ENCODE measurements around the gene KLHL13.
"Not testable (repeated sequence)": the region's sequence is repeated elsewhere in the genome, so short reads cannot be mapped to it uniquely, and the experiment has no call there.

KLHL13 gene

GRCh38 chrX:117936118-117936517 is 180.5 kb downstream of the KLHL13 start:
- no peaks in the 10 kb centered on the region for H3K9me3 ChIP-seq (ENCODE audit: insufficient read depth, low read length)
- no peak overlapping the region for H2AFZ ChIP-seq (ENCODE audit: low read depth, low read length, severe bottlenecking)
- no peak overlapping the region for H3K27ac ChIP-seq (ENCODE audit: low read depth, low read length)
- no peak for TF ChIP-seq CTCF (IDR thresholded peaks at IDR 0.05; ENCODE audit: insufficient read depth, low read length, poor library complexity, severe bottlenecking)
- no peak for TF ChIP-seq EZH2phosphoT487 (conservative IDR thresholded peaks at IDR 0.05; ENCODE audit: low read length)
- H3F3A ChIP-seq (ENCODE audit: insufficient read depth) = no peaks in the 10 kb centered on the region
- no peak overlapping the region for H3K4me2 ChIP-seq (ENCODE audit: low read depth, low read length, poor library complexity, severe bottlenecking)
- H4K20me1 ChIP-seq (ENCODE audit: low read depth, low read length) = no peaks in the 10 kb centered on the region
- H3K9me2 ChIP-seq (replicated peaks; ENCODE audit: insufficient read depth, low read length) = no peaks in the 10 kb centered on the region
- no peaks in the 10 kb centered on the region for H3K27me3 ChIP-seq (ENCODE audit: low read length)
- H3K36me3 ChIP-seq (ENCODE audit: low read length) = no peaks in the 10 kb centered on the region
- H3K4me3 ChIP-seq (ENCODE audit: insufficient read depth, low read length, poor library complexity, severe bottlenecking) = no peak overlapping the region
- H3K79me2 ChIP-seq (ENCODE audit: insufficient read depth, low read length) = no peaks in the 10 kb centered on the region
- H3K9ac ChIP-seq (ENCODE audit: low read length) = no peak overlapping the region

GRCh38 chrX:117930116-117930515 is 186.5 kb downstream of the KLHL13 start:
- H3K27me3 ChIP-seq (ENCODE audit: low read length); H3K36me3 ChIP-seq (ENCODE audit: low read length); H4K20me1 ChIP-seq (ENCODE audit: low read depth, low read length); H2AFZ ChIP-seq (ENCODE audit: low read depth, low read length, severe bottlenecking); H3K9ac ChIP-seq (ENCODE audit: low read length); H3K9me3 ChIP-seq (ENCODE audit: insufficient read depth, low read length); H3K79me2 ChIP-seq (ENCODE audit: insufficient read depth, low read length); H3F3A ChIP-seq (ENCODE audit: insufficient read depth); H3K4me2 ChIP-seq (ENCODE audit: low read depth, low read length, poor library complexity, severe bottlenecking); H3K4me3 ChIP-seq (ENCODE audit: insufficient read depth, low read length, poor library complexity, severe bottlenecking); H3K27ac ChIP-seq (ENCODE audit: low read depth, low read length); H3K9me2 ChIP-seq (replicated peaks; ENCODE audit: insufficient read depth, low read length): not testable (repeated sequence)

GRCh38 chrX:117919755-117920154 is 196.9 kb downstream of the KLHL13 start:
- Histone ChIP-seq H3K4me3 (ENCODE audit: insufficient read depth, low read length, poor library complexity, severe bottlenecking) (no peak overlapping the region), H3K79me2 (ENCODE audit: insufficient read depth, low read length) (no peaks in the 10 kb centered on the region), H2AFZ (ENCODE audit: low read depth, low read length, severe bottlenecking) (no peak overlapping the region), H3K27me3 (ENCODE audit: low read length) (no peaks in the 10 kb centered on the region), H3K9ac (ENCODE audit: low read length) (no peak overlapping the region), H3K9me3 (ENCODE audit: insufficient read depth, low read length) (no peaks in the 10 kb centered on the region), H3K4me2 (ENCODE audit: low read depth, low read length, poor library complexity, severe bottlenecking) (no peak overlapping the region), H4K20me1 (ENCODE audit: low read depth, low read length) (no peaks in the 10 kb centered on the region), H3F3A (ENCODE audit: insufficient read depth) (no peaks in the 10 kb centered on the region), H3K27ac (ENCODE audit: low read depth, low read length) (no peak overlapping the region), H3K9me2 (replicated peaks; ENCODE audit: insufficient read depth, low read length) (no peaks in the 10 kb centered on the region), H3K36me3 (ENCODE audit: low read length) (no peaks in the 10 kb centered on the region)
- no peak for TF ChIP-seq EZH2phosphoT487 (conservative IDR thresholded peaks at IDR 0.05; ENCODE audit: low read length)
- no peak for TF ChIP-seq CTCF (IDR thresholded peaks at IDR 0.05; ENCODE audit: insufficient read depth, low read length, poor library complexity, severe bottlenecking)

- Histone ChIP-seq H3K79me2 (ENCODE audit: insufficient read depth, low read length) (no peaks in the 10 kb centered on the region), H3K9me2 (replicated peaks; ENCODE audit: insufficient read depth, low read length) (no peaks in the 10 kb centered on the region), H3K36me3 (ENCODE audit: low read length) (no peaks in the 10 kb centered on the region), H3K9me3 (ENCODE audit: insufficient read depth, low read length) (no peaks in the 10 kb centered on the region), H3K4me2 (ENCODE audit: low read depth, low read length, poor library complexity, severe bottlenecking) (no peak overlapping the region), H2AFZ (ENCODE audit: low read depth, low read length, severe bottlenecking) (no peak overlapping the region), H4K20me1 (ENCODE audit: low read depth, low read length) (no peaks in the 10 kb centered on the region), H3F3A (ENCODE audit: insufficient read depth) (no peaks in the 10 kb centered on the region), H3K4me3 (ENCODE audit: insufficient read depth, low read length, poor library complexity, severe bottlenecking) (no peak overlapping the region), H3K27ac (ENCODE audit: low read depth, low read length) (no peak overlapping the region), H3K9ac (ENCODE audit: low read length) (no peak overlapping the region), H3K27me3 (ENCODE audit: low read length) (no peaks in the 10 kb centered on the region)
- no peak for TF ChIP-seq CTCF (IDR thresholded peaks at IDR 0.05; ENCODE audit: insufficient read depth, low read length, poor library complexity, severe bottlenecking)
Observed at GRCh38 chrX:117910216-117910615, 206.4 kb downstream of the KLHL13 start.

Data from SU-DHL-6 (cell line).